Measurements from ENCODE around the gene PML.
"Not testable (repeated sequence)": the region's sequence is repeated elsewhere in the genome, so short reads cannot be mapped to it uniquely, and the experiment has no call there.

Gene PML

GRCh38 chr15:74056330-74056729, 61.8 kb downstream of the PML start:
- not testable (repeated sequence) for DNase-seq (ENCODE audit: low spot score)

- DNase-seq (ENCODE audit: low spot score), result not testable (repeated sequence)
Observed at GRCh38 chr15:74059050-74059833, 64.7 kb downstream of the PML start.

- DNase-seq (ENCODE audit: low spot score), result no peak
Observed at GRCh38 chr15:74060251-74060650, 65.7 kb downstream of the PML start.

GRCh38 chr15:74062236-74062635, 67.7 kb downstream of the PML start:
- DNase-seq (ENCODE audit: low spot score), result no peak

- no peak for DNase-seq (ENCODE audit: low spot score)
Observed at GRCh38 chr15:74062671-74063070, 68.2 kb downstream of the PML start.

GRCh38 chr15:74063425-74064146, 69.1 kb downstream of the PML start:
- DNase-seq (ENCODE audit: low spot score), result not testable (repeated sequence)

GRCh38 chr15:74064183-74064582, 69.7 kb downstream of the PML start:
- DNase-seq (ENCODE audit: low spot score), result not testable (repeated sequence)

GRCh38 chr15:74064822-74065221, 70.3 kb downstream of the PML start:
- DNase-seq (ENCODE audit: low spot score), result not testable (repeated sequence)

GRCh38 chr15:74065684-74066411, 71.3 kb downstream of the PML start:
- DNase-seq (ENCODE audit: low spot score), result not testable (repeated sequence)

- not testable (repeated sequence) for DNase-seq (ENCODE audit: low spot score)
Observed at GRCh38 chr15:74071645-74072044, 77.1 kb downstream of the PML start.

GRCh38 chr15:74072132-74072531, 77.6 kb downstream of the PML start:
- DNase-seq (ENCODE audit: low spot score), result not testable (repeated sequence)

GRCh38 chr15:74072614-74073337, 78.3 kb downstream of the PML start:
- DNase-seq (ENCODE audit: low spot score), result not testable (repeated sequence)

- DNase-seq (ENCODE audit: low spot score), result not testable (repeated sequence)
Observed at GRCh38 chr15:74075781-74076180, 81.3 kb downstream of the PML start.

- not testable (repeated sequence) for DNase-seq (ENCODE audit: low spot score)
Observed at GRCh38 chr15:74082450-74082849, 87.9 kb downstream of the PML start, which contains the start of gene GOLGA6A. GOLGA6A (minus strand) TSS chr15:74082550; CDS start chr15:74082509, 41 bp downstream.

GRCh38 chr15:74094567-74094966, 100.1 kb downstream of the PML start:
- DNase-seq (ENCODE audit: low spot score), result not testable (repeated sequence)

GRCh38 chr15:74095610-74096009, 101.1 kb downstream of the PML start:
- DNase-seq (ENCODE audit: low spot score), result not testable (repeated sequence)

GRCh38 chr15:74096753-74097474, 102.4 kb downstream of the PML start:
- DNase-seq (ENCODE audit: low spot score), result not testable (repeated sequence)
